NCI-H524 (cell line): ENCODE data around the gene DDX27.

Experiments used
- DNase-seq, 2 experiments: peaks; one replicate each; lab custom pipeline; 2025; lab: John Stamatoyannopoulos, UW

The DDX27 gene

GRCh38 chr20:49288784-49289696, 69.8 kb downstream of the DDX27 start:
- DNase-seq: no peak

- DNase-seq: no peak
These were observed 71.5 kb downstream of the DDX27 start for GRCh38 chr20:49290608-49291191.

DNA sequence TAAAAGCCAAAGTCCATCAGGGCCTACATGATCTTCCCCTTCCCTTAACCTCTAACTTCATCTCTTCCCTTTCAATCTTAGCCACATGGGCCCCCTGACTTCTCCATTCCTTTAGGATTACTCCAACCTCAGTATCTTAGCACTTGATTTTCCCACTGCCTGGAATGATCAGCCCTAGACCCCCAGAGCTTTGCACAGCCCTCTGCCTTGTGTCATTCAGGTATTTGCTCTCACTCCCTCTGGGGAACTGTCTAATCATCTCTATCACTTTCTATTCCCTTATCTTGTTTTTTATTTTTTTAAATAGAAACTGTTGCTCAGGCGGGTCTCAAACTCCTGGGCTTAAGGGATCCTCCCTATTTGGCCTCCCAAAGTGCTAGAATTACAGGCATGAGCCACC, 72.0 kb downstream of the DDX27 start:
- DNase-seq: no peak

GRCh38 chr20:49292010-49292409, 72.8 kb downstream of the DDX27 start:
- DNase-seq: no peak

DNA sequence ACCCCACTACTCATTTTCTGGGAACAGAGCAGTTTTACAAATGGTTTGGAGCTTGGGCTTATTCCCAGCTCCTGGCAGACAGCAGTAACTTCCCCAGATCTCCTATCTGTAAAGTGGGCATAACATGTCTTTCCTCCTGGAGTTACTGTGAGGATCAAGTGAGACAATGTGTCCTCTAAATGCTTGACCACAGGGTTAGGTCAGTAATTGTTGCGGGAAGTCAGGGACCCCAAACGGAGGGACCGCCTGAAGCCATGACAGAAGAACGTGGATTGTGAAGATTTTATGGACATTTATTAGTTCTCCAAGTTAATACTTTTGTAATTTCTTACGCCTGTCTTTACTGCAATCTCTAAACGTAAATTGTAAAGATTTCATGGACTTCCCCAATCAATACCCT, 73.9 kb downstream of the DDX27 start:
- DNase-seq: no peak
